Gastrocnemius medialis (tissue), 4 donors: ENCODE measurements around the gene CHST3. TPM values are rescaled to one million over a fixed set of nuclear protein-coding genes. Genes with fewer than 3 reads are reported as not detected.

ENCODE experiments used
- ATAC-seq, 2 donors: fragments of 150-250 bp; one replicate each; pipeline ENCODE4 v1.9.1; 2016
- DNase-seq, 2 donors: peaks; one replicate each; pipeline ENCODE4 v3.0.0-alpha.2; 2019
- H3K27ac ChIP-seq, 4 donors: fragments of 200-600 bp; sonication (generic); 1 replicate in 1 of 4; 2 replicates in 3 of 4; pipeline ENCODE4 v1.5.1; 2016 to 2018; ENCODE audit warnings: mild to moderate bottlenecking in 2 of 4, moderate library complexity in 1 of 4
- H3K27me3 ChIP-seq, 3 donors: fragments of 200-600 bp; sonication (generic) in 2 of 3; 1 replicate in 1 of 3; 2 replicates in 2 of 3; pipeline versions ENCODE4 v1.5.1 to v1.6.0; 2016 to 2019; ENCODE audit warnings: mild to moderate bottlenecking in 1 of 3, moderate library complexity in 1 of 3
- H3K36me3 ChIP-seq, 2 donors: fragments of 200-600 bp; sonication (generic) in 1 of 2; one replicate each; pipeline ENCODE4 v1.5.1; 2017 to 2018
- H3K4me1 ChIP-seq, 2 donors: fragments of 200-600 bp; sonication (generic) in 1 of 2; one replicate each; pipeline ENCODE4 v1.5.1; 2016 to 2017; ENCODE audit warnings: mild to moderate bottlenecking in 2 of 2
- H3K4me3 ChIP-seq, 4 donors: fragments of 200-600 bp; sonication (generic) in 3 of 4; 1 replicate in 1 of 4; 2 replicates in 3 of 4; pipeline ENCODE4 v1.5.1; 2016 to 2019; ENCODE audit warnings: mild to moderate bottlenecking in 2 of 4
- H3K9me3 ChIP-seq, 3 donors: fragments of 200-600 bp; sonication (generic) in 2 of 3; 1 replicate in 1 of 3; 2 replicates in 2 of 3; pipeline ENCODE4 v1.5.1; 2016 to 2019
- CTCF ChIP-seq, 5 experiments: fragments of 450-650 bp in 3 of 5; fragments of 200-600 bp in 2 of 5; sonication (generic) in 2 of 5; IDR thresholded peaks in 4 of 5; conservative IDR thresholded peaks in 1 of 5; 1 replicate in 4 of 5; 2 replicates in 1 of 5; pipeline ENCODE4 v1.5.1; 2016 to 2019; ENCODE audit warnings: antibody characterized with exemption in 5 of 5, mild to moderate bottlenecking in 3 of 5, moderate library complexity in 3 of 5
- POLR2A ChIP-seq, 2 donors: fragments of 450-650 bp; IDR thresholded peaks; one replicate each; pipeline ENCODE4 v1.6.1; 2017; ENCODE audit warnings: antibody characterized with exemption in 2 of 2, mild to moderate bottlenecking in 2 of 2, moderate library complexity in 2 of 2
- in situ Hi-C, 4 donors: fragments of 200-750 bp; cut with MboI; loops; one replicate each; pipeline versions ENCODE4 v1.15.0 to v1.8.0; 2017; ENCODE audit warnings: low sequenced_read_pairs in 4 of 4
- intact Hi-C: fragments of 100-400 bp; cut with DNase I; formaldehyde crosslinking; loops from one replicate; pipeline ENCODE4 v1.15.1; 2023; ENCODE audit warnings: low total_unique reads
- total RNA-seq, 4 donors: library from RNA; depleted of rRNA; stranded (reverse); fragments of >200 nt; gene quantifications; one replicate each; pipeline versions ENCODE4 v1.1.0 to v1.2.3, GENCODE V29; 2016

The CHST3 gene
- total RNA-seq, 4 donors from 2014 or later = 11.5 to 31.6 (median 16.3) TPM

GRCh38 chr10:72008096-72008981 is 44.1 kb downstream of the CHST3 start:
- Histone ChIP-seq H3K4me1 (peaks cover 42 to 50% of the 10 kb centered on the region in 2 donors), H3K27ac (peak overlapping the region; percentile 86 to 92 (median 88)), H3K9me3 (no peaks in the 10 kb centered on the region), H3K36me3 (peaks cover 0 to 28% of the 10 kb centered on the region in 2 donors), H3K4me3 (no peak overlapping the region), H3K27me3 (no peaks in the 10 kb centered on the region)
- DNase-seq (no peak), ATAC-seq (no peak)
- in situ Hi-C loops = no loop called here
- intact Hi-C loops = no loop called here
- TF ChIP-seq CTCF (IDR thresholded peaks at IDR 0.05 in 4 of 5, conservative IDR thresholded peaks at IDR 0.05 in 1 of 5) (no peak), POLR2A (IDR thresholded peaks at IDR 0.05) (no peak)

DNA sequence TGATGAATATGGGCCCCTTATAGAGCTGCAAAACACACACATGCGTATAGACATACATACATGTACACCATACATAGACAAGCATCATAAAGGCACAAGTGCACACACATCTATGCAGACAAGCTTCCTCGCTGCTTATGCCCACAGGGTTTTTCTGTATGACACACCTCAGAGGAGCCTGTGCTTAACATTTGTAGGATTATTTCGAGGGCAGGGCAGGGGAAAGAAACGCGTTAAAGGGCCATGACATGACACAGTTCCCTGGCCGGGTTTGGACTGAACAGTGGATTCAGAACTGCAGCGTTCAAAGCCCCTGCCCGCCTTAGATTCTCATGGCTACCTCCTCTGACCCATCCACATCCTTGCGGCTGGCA is 44.8 kb downstream of the CHST3 start:
- Histone ChIP-seq H3K36me3 (peaks cover 0 to 28% of the 10 kb centered on the region in 2 donors), H3K27me3 (no peaks in the 10 kb centered on the region), H3K4me3 (peak overlapping the region in 1 of 4 donors; percentile 11), H3K27ac (peak overlapping the region; percentile 86 to 92 (median 88)), H3K9me3 (no peaks in the 10 kb centered on the region), H3K4me1 (peaks cover 48 to 57% of the 10 kb centered on the region in 2 donors)
- TF ChIP-seq CTCF (IDR thresholded peaks at IDR 0.05 in 4 of 5, conservative IDR thresholded peaks at IDR 0.05 in 1 of 5) (no peak), POLR2A (IDR thresholded peaks at IDR 0.05) (no peak)
- no peak for DNase-seq
- intact Hi-C loops (loop anchor here (1.0 kb wide), 1 partner anchor 46 kb away; no protein-coding TSS in a partner anchor), in situ Hi-C loops (no loop called here)
- ATAC-seq = peak in 1 of 2 donors; percentile 1

GRCh38 chr10:72009425-72010081 is 45.4 kb downstream of the CHST3 start:
- DNase-seq (peak; percentile 86 to 94), ATAC-seq (peak; percentile 93 to 95)
- intact Hi-C loops = loop anchor here (1.0 kb wide), 1 partner anchor 46 kb away; no protein-coding TSS in a partner anchor
- Histone ChIP-seq H3K4me3 (peak overlapping the region in 3 of 4 donors; percentile 5 to 18 (median 11)), H3K36me3 (peaks cover 0 to 28% of the 10 kb centered on the region in 2 donors), H3K9me3 (no peaks in the 10 kb centered on the region), H3K27me3 (no peaks in the 10 kb centered on the region), H3K4me1 (peaks cover 52 to 58% of the 10 kb centered on the region in 2 donors), H3K27ac (peak overlapping the region; percentile 86 to 92 (median 88))
- in situ Hi-C loops = no loop called here
- no peak for TF ChIP-seq CTCF (IDR thresholded peaks at IDR 0.05 in 4 of 5, conservative IDR thresholded peaks at IDR 0.05 in 1 of 5)
- no peak for TF ChIP-seq POLR2A (IDR thresholded peaks at IDR 0.05)

DNA sequence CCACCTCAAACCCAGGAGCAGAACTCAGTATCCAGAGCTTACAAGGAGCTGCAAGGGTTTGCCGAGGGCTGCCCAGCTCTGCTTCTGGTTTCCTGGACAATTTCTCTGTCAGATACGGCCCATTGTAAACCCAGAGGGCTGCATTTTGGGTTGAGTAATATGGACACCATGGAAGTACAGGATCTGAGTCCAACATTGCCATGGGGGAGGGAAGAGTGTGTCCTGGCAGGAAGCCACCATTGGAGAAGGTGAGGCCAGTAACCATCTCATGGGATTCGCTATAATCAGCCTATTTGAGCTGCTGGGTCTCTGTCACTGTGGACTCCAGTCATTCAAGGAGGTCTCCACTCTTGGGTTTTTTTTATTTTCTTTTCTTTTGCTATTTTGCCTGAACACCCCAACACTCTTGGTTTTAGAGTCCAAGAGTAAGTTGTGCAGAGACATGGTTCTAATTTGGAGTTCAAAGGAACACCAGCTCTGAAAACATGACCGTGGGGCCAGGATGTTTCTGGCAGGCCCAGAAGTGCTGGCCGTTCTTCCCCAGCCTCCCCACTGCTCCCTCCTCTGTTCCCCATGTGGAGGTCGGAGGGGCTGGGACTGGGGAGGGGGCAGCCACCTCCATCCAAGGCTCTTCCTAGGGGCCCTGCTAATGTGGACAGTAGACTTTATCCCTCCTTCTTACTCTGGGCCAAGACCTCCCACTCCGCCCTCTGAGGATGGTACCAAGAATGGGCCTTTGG is 46.2 kb downstream of the CHST3 start:
- no peak for TF ChIP-seq POLR2A (IDR thresholded peaks at IDR 0.05)
- Histone ChIP-seq H3K27me3 (no peaks in the 10 kb centered on the region), H3K36me3 (peaks cover 0 to 28% of the 10 kb centered on the region in 2 donors), H3K9me3 (no peaks in the 10 kb centered on the region), H3K27ac (peak overlapping the region; percentile 86 to 92 (median 88)), H3K4me1 (peaks cover 59% of the 10 kb centered on the region in 2 donors), H3K4me3 (no peak overlapping the region)
- in situ Hi-C loops (no loop called here), intact Hi-C loops (no loop called here)
- ATAC-seq (no peak), DNase-seq (no peak)
